Subcutaneous adipose tissue (tissue), 4 donors: ENCODE data around the gene PPP4R3A. TPM values are rescaled to one million over a fixed set of nuclear protein-coding genes. Genes with fewer than 3 reads are reported as not detected.

Experiments used
- CTCF ChIP-seq: fragments of 450-650 bp; IDR thresholded peaks from one replicate; pipeline ENCODE4 v1.5.1; 2016; ENCODE audit warnings: low read depth, mild to moderate bottlenecking, control low read depth, antibody characterized with exemption, moderate library complexity
- total RNA-seq, 4 donors: library from RNA; depleted of rRNA; stranded (reverse); fragments of >200 nt; gene quantifications; one replicate each; pipeline ENCODE4 v1.1.0, GENCODE V29; 2016

PPP4R3A gene
- 10 to 100 TPM; 57.6 to 93.6 (median 75.6) TPM for total RNA-seq

GRCh38 chr14:91510171-91511042, at the start of gene PPP4R3A:
Gene PPP4R3A (minus strand): TSS chr14:91510310. CDS start chr14:91509647, 663 bp downstream.
- no peak for TF ChIP-seq CTCF

GRCh38 chr14:91555531-91555930, 45.4 kb upstream of the PPP4R3A start:
- no peak for TF ChIP-seq CTCF

- TF ChIP-seq CTCF: no peak
Observed at GRCh38 chr14:91554535-91555332, 44.6 kb upstream of the PPP4R3A start.

GRCh38 chr14:91548108-91548507, 38.0 kb upstream of the PPP4R3A start:
- TF ChIP-seq CTCF: no peak

- no peak for TF ChIP-seq CTCF
Observed at GRCh38 chr14:91545946-91546716, 36.0 kb upstream of the PPP4R3A start.

- TF ChIP-seq CTCF: no peak
Observed at GRCh38 chr14:91545204-91545603, 35.1 kb upstream of the PPP4R3A start.
